NCI-H524 (cell line): Measurements from ENCODE around the gene GPC2.
A peak's percentile ranks its signal among the peaks of the same experiment; 100 is the strongest.

Experiments used
- DNase-seq, 2 experiments: peaks; one replicate each; lab custom pipeline; 2025; lab: John Stamatoyannopoulos, UW

GPC2 gene

GRCh38 chr7:100122067-100122466 is 55.1 kb downstream of the GPC2 start:
- DNase-seq = no peak

- DNase-seq = no peak
These were observed 56.5 kb downstream of the GPC2 start for GRCh38 chr7:100120733-100121036.

GRCh38 chr7:100119970-100120732 is 57.0 kb downstream of the GPC2 start:
- peak; percentile 41 to 58 for DNase-seq
